22Rv1 (cell line): ENCODE results near the gene AJM1.

Experiments used
- ZFX ChIP-seq: fragments of 450-650 bp; IDR thresholded peaks from 2 replicates; pipeline ENCODE4 v1.6.1; 2017; ENCODE audit warnings: antibody characterized with exemption, borderline replicate concordance
- TF ChIP-seq, protein P1 (sequence below): fragments of 450-650 bp; IDR thresholded peaks from 2 replicates; pipeline ENCODE4 v1.5.1; 2017; ENCODE audit warnings: mild to moderate bottlenecking

GRCh38 chr9:136861874-136862457, 19.7 kb downstream of the AJM1 start:
- TF ChIP-seq, protein P1, sequence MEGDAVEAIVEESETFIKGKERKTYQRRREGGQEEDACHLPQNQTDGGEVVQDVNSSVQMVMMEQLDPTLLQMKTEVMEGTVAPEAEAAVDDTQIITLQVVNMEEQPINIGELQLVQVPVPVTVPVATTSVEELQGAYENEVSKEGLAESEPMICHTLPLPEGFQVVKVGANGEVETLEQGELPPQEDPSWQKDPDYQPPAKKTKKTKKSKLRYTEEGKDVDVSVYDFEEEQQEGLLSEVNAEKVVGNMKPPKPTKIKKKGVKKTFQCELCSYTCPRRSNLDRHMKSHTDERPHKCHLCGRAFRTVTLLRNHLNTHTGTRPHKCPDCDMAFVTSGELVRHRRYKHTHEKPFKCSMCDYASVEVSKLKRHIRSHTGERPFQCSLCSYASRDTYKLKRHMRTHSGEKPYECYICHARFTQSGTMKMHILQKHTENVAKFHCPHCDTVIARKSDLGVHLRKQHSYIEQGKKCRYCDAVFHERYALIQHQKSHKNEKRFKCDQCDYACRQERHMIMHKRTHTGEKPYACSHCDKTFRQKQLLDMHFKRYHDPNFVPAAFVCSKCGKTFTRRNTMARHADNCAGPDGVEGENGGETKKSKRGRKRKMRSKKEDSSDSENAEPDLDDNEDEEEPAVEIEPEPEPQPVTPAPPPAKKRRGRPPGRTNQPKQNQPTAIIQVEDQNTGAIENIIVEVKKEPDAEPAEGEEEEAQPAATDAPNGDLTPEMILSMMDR = no peak
- no peak for TF ChIP-seq ZFX
